HG03196 (cell line): ENCODE measurements around the gene PPP1R18.

Source experiments
- ATAC-seq: cut with Tn5 transposase; IDR thresholded peaks from one replicate; pipeline ENCODE4 v1.9.1; 2021; ENCODE audit not compliant: unreplicated experiment

Gene PPP1R18

DNA sequence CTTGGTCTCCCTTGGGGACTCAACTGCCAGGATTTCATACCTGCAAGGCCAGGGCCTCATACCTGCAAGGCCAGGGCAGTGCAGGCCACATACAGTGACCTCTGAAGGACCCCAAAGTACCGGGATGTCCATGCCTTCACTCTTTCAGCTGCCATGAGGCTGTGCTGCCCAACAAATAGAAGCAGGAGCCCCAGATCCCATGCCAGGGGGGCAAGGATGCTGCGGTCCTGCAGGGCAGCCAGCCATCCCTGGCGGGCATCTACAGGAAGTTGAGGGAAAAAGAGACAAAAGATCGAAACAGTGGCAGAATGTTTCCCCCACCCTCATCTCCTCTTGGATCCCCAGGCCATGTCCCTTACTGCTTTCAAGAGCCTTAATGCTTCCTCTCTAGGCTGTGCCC, 3.5 kb upstream of the PPP1R18 start:
- no peak for ATAC-seq

DNA sequence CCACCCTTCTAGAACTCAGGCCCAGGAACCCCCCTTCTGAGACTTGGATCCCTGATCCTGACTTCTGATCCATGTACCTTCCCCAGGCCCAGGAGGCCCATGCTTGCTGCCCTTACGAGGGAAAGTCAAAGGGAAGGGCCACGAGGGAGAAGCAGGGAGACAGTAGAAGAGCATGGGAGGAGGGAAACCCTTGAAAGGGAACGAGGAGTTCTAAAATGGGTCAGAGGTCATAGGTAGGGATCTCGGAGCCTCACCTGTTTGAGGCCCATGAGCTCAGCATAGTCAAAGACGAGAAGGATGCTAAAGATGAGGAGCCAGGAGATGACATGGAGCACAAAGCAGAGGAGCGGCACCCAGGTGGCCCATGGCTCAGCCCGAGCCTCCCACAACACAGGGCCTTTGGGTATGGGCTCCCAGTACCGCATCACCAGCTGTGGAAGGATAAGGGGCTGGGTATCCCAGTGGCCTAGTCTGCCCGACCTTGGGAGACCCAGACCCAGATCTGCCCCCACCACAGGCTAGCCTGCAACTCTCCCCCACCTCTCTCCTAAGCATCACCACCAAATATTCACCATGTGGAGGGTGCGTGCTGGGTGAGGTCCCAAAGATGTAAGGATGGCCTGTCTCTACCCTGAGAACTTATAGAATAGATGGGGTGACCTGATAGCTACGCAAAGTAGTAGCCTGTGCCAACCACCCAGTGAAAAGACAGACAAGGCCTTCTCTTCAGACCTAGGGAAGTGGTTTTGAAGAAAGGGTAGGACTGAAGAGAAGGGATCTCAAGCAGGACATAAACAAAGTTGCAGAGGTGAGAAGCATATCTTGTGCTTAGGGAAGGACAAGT, 2.8 kb upstream of the PPP1R18 start:
- ATAC-seq: no peak

DNA sequence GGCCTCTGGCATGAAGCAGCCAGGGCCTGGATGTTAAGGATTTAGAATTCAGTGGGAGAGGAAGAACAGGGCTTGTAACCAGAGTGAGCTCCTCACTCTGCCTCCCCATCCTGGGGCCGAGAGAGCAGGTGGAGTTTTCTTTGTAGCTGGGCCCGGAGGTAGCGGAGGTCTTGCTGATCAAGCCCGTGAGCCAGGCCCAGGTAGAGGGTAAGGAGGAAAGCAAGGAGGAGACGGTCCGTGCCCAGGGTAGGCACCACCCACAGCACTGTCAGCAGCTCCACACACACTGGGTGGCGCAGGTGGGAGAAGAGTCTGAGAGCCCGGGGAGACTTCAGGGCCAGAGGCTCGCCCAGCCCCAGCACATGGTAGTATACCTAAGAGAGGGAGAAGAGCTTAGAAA, 2.1 kb upstream of the PPP1R18 start:
- ATAC-seq: no peak

DNA sequence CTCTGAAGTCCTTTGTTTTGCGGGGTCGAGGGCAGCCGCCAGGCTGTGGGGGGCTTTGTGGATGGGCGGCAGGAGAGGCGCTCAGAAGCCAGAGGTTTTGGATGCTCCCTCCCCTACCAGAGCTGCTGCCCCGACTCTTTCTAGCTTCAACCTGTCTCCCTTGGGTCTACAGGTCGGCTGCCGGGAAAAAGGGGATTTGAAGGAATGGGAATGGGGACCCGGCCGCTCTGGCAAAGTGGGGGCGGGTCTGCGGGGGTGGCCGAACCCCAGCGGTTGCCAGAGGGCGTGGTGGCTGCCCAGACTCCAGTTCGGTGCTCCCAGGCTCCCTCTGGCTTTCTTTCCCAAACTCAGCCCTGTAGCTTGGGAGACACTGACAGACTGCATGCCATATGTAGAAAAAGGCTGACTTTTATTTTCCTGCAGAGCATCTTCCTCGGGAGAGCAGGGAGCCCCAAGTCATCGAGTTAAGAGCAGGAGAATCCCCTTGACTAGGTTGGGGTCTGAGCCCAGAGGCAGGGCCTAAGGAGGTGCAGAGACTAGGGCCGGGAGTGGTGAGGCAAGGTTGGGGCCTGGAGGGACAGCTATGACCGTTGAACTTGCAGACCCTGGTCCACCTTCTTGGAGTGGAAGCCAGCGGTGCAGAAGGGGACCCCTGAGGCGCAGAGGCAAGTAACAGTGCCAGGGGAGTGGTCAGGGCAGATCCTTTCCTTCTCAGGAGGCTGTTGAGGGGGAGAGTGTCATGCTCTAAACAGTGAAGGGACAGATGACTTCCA, 1.4 kb upstream of the PPP1R18 start:
- ATAC-seq: no peak

DNA sequence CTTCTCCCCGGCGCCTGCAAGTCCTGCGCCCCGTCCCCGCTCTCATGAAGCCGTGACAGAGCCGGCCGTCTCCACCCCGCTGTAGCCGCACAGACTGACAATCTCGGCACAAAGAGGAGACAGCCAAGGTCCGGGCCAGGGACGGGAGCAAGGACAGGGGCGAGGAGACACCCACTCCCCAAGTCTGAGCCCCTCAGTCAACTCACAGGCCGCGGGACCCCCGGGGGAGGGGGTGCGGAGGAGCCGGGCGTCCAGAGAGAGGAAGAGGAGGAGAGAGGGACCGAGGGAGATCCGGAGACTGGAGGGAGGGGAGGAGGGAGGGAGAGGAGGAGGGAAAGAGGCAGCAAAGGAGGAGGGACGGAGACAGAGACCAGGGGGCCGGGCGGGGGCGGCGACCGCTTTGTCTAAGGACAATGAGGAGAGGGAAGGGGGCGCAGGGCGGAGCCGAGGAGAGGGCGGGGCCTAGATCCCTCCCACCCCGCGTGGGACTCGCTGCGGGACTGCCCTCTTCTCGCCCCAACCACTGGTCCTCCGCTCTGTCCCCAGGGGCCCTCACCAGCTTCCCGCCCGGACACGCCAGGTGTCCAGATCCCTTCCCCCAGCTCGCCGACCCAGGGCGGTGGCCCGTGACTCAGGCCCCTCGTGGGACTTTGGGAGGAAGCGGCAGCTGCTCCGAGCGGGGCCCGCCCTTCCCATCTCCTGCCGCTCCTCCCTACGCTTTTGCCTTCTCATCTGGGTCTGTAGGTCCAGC, 638 bp upstream of the PPP1R18 start:
- peak; percentile 38 for ATAC-seq

DNA sequence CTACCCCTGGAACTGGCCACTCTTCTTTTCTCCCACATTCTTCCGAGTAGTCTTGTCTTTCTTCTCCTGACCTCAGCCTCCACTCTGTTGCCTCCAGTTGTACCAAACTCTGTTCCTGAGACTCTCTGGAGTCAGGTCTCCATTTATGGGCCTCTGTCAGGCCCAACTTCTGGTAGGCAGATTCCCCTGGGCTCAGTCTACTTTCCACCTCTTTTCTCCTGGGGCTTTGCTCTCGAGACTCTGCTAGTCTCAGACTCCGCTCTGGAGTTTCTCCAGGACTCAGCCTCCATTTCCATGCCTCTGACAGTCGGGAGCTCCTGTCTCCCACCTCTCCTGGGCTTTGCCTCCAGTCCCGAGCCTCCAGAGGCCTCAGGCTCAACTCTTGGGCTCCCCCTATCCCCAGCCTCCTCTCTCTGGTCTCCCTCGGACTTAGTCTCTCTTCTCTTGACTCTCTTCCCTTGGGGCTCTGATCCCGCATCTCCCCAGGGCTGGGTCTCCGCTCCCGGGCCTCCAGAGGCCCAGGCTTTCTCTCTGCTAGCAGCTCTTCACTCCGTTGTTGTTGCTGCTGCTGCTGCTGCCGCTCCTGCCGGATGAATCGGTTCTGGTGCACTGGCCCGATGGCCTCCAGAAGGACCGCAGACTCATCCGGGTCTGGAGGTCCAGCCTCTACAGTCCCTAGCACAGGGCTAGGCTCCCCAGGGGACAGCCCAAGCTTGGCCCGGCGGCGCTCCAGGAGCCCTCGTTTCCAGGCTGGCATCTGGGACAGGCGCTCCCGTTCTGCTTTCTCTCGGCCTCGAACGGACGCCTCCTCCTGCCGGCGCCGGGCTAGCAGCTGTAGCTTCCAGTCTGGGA, 1.1 kb downstream of the PPP1R18 start:
- ATAC-seq: no peak

DNA sequence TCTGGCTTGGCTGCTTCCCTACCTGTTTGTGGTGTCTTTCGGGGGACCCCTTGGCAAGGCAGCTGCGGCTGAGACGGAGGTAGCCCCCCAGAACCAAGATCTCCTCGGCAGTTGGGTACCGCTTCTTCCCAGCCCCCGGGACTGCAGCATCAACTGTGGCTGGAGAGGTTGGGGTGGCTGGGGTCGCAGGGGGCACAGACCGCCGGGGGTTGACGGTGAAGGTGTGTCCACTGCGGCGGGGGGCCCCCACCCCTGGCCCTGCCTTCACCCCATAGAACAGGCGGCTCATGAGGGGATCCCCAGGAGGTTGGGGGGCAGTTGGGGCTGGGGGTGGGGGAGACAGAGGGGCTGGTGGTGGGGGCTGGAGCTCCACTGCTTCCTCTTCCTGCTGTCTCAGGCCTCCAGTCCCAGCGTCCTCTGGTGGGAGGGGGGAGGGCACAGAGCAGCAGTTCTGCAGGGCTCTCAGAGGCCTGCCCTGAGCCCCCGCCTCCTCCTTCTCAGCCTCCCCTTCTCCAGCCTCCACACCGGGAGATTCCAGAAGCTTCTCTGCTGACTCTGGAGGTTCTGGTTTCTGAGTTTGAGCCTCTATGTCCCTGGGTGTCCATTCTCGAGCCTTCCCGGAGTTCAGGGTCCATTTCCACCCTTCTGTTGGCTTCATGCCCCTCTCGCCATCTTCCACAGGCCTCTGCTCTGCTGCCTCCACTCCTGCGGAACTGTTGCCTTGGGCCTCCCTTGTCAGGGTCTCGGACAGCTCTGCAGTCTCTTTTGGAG, 1.9 kb downstream of the PPP1R18 start:
- ATAC-seq: no peak

DNA sequence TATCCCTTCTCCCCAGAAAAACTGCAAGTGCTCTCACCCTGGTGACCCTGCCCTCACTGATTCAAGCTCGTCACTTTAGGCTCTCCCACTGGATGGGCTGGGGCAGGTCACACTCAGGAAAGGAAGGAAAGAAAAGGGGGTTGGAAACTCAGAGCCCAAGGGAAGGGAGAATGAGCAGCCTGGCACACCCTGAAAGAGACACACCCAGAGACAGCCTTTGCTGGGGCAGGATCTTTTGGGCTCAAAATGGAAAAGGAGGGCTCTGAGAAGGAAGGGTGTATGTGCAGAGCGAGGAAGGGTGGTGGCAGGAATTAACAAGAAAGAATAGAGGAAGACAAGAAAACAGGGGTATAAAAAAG, 2.5 kb downstream of the PPP1R18 start:
- ATAC-seq: no peak

DNA sequence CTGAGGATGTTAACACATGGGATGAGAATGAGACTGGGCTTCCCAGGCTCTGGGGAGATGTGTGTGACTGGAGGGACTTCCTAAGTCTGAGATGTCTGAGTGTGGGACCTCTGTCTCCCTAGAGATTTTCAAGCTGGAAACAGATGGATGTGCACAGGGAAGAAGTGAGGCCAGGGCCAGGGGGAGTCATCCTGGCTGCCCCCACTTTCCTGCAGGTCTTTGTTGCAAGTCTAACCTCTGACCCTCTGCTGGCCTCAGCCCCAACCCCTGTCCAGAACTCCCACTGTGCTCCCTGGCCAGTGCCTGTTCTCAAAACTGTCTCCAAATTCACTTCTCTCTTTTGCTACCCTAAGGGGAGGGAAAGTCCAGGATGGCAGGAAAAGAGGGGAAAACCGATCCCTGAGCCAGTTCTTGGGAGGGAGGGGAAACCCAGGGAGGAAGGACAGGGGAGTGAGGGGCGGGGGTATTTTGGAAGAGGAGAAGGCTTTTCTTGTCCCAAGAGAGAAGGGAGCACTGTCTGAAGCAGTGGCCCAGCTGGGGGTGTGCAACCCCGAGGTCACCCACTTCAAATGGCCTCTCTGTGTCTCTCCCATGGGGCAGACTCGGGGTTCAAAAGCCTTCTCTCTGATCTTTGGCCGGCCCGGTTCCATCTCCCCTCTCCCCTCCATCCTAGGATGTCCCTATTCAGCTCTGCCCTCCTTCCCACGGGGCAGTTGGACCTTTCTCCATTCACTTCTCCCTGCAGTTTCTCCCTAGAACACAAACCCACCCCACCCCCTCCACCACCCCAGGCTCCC, 3.1 kb downstream of the PPP1R18 start:
- no peak for ATAC-seq

DNA sequence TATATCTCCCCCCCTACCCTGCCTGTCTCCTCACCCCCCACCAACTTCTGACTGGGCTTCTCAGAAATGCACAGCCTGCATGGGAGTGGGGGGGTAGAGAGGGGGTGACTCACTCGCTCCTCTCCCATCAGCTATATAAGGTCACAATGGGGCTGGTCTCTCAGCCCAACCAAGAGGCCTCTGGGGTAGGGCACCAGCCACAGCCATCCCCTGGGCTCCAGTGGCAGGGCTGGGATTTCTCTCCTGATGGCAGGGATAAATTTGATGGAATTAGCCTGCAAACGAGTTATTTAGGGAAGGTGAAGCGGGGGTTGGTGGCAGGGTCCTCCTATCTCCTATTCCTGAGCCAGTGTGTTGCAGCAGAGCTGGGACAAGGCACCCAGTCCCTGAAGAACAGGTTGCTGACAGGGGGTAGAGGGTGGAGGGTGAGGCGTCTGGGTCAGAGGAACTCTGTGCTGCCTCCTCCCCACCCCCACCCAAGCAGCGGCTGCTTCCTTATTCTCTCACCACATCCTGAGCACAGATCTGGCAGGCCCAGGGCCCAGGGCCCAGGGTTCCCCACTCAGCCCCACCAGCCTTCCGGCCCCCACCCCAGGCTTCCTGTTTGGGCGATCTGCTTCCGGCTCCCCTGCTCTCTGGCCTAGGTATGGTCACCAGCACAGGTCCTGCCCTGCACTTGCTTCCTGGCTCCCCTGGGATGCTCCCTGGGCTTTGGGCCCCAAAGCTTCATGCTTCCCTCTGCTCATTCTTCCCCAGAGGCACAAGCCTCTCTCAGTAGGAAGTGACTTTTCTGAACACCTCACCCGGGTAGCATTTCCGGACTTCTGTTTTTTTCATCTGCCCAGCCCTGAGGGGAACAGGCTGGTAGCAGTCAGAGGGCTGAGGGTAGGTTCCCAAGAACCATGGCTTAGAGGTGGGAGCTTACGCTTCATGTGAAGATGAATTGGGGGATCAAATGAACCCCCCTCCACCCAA, 4.0 kb downstream of the PPP1R18 start:
- ATAC-seq: peak; percentile 37

DNA sequence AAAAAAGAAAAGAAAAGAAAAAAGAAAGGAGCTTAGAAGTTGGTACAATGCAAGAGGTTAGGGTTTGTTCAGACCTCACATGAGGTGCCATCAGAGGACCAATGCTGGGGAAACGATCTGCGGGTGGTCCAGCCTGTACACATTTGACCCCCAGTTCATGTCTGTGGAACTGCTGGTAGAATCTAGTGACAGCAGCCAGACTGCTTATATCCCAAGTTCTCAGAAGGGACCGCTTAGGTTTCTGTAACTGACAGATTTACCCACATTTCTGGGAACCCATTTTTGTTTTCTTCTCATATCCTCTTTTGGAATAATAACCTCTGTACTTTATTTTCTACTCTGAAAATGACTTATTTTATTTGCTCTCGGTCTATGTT, 4.7 kb downstream of the PPP1R18 start:
- no peak for ATAC-seq

DNA sequence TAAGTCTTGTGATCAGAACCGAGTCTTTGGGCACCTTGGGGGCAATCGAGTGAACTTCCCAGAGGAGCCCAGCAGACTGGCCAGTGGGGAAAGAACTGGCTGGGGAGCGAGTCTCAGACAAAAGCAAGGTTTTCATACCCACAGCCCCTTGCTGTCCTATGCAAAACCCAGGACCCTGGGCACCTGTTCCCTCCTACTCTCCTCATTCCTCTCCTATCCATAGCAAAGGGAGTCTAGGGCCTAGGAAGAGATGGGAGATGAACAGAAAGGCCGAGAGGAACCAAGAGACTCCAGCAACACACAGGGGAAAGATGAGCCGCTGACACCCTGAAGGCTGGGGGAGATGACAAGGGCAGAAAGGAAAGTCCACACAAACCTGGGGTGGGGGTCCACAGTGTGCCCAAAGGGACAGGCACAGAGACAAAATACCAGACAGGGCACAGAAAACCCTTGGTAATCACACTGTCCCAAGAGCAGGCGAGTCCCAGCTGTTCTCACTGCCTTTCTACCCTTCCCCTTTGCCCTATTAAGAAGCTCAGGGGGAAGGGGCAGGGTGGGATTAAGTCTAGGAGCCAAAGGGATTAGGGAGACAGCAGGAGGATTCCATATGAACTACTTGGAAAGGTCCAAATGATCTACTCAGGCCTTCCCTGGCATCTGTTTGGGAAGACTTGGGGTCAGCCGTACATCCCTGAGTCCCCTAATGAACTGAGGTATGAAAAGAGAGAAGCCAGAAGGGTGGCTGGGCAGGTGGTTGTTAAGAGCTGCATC, 6.5 kb downstream of the PPP1R18 start:
- ATAC-seq: no peak

DNA sequence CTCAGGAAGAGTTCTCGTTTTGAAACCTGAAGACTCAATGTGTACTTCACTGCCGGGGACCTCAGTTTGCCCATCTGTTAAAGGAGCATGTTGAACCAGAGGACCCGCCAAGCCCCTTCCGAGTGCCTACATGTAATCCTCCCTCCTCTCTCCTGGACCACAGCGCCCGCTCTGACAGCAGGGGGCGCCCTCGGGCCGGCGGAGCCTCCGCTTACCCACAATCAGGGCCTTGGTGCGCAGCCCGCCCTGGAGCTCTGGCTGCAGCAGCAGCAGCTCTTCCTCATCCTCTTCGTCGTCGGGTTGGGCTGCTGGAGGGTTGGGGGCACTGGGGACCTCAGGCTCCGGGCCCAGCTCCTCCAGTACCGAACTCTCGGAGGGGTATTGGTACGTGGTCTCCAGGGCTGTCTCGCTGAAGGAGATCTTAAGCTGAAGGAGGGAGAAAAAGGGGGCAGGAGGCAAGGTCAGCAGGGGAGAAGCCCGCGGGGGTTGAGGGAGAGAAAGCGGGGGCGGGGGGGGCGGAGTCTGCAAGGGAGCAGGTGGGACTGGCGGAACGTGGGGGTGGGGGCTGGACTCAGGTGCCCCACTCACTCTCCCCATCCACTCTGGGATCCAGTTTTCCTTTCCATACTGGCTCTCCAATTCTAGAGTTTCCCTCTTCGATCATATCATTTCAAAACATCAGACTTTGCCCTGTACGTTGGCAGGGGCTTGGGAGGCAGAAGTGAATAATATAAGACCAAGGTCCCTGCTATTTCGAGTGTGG, 7.3 kb downstream of the PPP1R18 start:
- ATAC-seq: no peak

DNA sequence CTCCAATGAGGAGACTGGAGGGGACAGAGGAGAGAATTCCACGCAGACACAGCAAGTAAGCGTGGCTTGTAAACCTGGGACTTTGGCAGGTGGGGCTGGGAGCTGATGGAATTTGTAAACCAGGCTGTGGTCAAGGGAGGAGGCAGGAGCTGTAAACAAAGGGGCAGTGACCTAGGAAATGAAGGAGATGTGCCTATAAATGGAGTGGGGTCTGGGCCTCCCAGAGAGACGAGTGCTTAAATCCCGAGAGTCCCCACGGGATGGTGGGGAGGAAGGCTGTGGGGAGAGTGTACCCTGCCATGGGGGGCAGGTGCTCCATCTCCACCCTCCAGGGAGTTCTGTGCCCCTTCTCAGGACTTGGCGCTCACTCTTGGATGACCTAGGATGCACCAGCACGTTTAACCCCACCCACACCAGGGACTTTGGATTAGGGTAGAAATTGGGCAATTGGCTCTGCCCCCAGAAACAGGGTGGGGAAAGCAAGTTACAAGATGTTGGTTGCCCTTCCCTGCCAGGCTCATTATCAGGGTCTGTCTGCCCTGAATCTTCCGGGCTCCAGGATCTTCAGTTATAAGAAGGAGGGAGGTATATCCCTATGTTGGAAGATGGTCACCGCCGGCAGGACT, 9.7 kb downstream of the PPP1R18 start:
- ATAC-seq: no peak

DNA sequence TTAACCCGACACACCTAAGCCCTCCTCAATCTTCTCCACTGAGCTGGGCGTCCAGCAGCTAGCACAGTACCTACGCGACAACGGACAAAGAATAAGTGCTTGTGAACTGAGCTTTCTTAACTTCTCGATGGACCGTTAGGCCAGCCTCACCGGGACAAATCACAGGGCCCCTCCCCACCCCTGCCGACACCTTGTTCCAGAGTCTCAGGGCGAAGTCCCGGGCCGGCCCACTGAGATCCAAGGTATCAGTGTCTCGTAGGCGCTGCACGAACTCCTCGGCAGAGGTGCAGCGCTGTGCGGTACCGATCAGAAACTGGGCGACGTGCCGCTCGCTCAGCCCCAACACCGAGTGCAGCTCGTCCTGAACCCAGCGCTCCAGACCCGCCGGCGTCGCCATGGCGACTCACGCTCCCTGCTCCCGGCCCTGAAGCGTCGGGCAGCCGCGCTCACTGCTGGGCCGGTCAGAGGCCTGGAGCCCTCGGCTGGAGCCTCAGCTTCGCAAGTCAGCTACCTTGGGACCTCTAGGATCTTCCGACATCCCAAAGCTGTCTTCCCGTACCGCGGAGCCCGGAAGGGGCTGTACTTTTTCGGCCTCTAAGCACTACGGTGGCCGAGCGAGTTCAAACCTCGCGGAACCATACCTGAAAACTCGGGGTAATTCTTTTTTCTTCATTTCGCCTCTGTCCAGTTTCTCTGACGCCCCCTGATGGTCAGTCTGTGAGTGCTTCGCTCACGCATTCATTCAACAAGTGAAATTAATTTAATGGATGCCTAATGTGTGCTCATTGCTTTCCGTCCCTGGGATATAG, 13.8 kb downstream of the PPP1R18 start, which contains the start of gene DHX16:
Gene DHX16 (minus strand): TSS at position 562 of the 809 bp plus-strand sequence. CDS start 165 bp downstream, at position 397.
- peak; percentile 66 for ATAC-seq
